Measurements from ENCODE around the gene PLD5.
"Not testable (repeated sequence)": the region's sequence is repeated elsewhere in the genome, so short reads cannot be mapped to it uniquely, and the experiment has no call there.

Gene PLD5

DNA sequence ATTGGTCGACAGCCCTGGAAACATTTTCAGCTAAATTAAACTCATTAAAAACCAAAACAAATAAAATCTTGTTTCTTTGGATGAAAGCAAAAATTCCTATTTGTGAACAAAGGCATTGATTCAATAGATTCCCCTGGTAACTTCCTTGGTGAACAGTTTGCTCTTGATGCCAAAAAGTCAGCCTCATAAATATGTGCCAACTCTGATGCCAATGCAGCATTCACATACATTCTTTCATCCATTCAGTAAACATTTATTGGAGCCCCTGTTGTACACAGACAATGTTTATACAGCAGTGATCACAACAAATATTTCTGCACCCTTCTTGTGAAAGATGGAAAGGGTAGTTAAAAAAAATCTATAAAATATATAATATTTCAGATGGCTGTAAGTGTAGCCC lies 107.8 kb downstream of the PLD5 start:
- DNase-seq = no peak

DNA sequence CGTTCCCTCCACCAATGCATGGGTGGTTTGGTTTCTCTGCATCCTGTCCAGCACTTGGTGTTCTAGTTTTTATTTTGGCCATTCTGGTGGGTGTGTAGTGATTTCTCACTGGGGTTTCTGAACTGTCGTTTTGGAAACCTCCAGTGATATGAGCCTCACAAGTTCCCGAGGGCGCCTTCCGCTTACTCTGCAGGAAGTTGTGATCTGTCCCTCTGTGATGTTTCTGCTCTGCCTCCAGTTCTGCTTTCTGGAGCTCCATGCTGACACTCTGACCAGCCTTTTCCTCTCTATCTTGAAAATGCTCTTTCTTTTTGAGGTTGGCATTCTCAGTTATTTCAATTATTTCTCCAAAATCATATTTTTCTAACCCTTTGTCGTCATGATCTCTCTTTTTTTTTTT lies 111.6 kb downstream of the PLD5 start:
- DNase-seq = no peak

DNA sequence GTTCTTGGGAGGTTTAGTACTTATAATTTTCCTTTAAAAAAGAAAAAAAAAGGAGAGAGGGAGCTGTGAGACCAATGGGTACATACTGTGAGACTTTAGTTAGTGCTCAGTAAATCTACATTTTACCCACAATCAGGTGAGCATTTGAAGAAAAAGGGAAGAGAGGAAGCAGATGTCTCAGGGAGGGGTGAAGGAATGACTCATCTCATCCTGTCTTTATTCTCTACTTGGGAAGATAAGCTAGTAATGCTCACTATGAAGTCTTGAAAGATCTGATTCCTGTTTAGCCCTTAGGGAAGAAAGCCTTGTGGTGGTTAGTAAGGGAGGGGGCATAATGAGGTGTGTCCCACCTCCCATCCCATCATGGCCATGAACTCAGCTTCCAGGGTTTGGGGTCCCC lies 112.6 kb downstream of the PLD5 start:
- DNase-seq = no peak

DNA sequence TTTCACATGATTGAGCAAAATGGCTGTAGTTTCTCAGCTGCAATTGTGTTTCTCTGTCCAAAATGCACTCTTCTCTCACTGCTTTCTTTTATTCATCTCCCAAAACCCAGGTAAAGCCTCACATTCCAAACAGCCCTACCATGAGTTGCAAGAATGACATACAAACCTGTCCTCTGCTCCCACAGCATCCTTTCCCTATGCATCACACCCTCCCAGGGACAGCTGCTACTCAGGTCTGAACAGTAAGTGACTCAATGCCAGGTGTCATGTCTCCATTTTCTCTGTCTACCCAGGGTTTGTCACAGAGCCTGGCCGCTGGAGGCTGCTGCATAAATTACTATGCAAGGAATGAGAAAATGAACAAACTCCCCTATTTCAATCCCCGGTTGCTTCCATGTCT lies 118.5 kb downstream of the PLD5 start:
- no peak for DNase-seq

DNA sequence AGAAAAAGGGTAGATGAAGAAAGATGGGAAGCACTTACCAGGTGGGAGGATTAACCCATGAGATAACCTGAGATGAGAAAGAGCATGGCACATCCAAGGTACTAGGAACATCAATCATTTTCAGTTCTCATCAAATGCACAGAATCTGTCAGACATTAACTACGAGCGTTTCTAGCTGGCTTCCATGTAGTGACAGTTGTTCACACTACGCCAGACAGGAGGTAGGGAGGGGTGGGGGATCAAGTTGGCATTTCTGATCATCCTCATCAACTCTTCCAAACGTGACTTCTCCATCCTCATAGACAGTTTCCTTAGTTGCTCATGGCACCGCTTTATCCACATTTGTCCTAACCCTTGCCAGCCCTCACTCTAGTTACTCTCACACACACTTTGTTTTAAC lies 120.2 kb downstream of the PLD5 start:
- DNase-seq = no peak

DNA sequence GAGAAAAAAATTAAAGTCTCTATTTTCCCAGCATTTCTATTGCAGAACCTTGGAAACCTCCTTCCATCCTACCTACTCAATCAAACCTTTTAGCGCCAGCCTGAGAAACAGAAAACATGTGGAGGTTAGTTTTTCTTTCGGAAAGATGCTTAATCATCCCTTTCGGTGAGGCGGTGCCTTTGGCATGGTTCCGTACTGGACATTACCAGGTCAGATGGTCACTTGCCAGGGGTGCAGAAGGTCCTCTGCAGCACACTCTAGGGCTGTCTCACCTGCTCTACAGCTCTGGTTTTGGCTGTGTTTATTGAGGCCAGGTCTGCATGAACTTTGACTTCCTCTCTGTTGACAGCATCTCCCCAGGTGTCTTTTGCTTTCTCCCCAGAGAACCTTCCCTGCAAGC lies 121.5 kb downstream of the PLD5 start:
- DNase-seq = no peak

DNA sequence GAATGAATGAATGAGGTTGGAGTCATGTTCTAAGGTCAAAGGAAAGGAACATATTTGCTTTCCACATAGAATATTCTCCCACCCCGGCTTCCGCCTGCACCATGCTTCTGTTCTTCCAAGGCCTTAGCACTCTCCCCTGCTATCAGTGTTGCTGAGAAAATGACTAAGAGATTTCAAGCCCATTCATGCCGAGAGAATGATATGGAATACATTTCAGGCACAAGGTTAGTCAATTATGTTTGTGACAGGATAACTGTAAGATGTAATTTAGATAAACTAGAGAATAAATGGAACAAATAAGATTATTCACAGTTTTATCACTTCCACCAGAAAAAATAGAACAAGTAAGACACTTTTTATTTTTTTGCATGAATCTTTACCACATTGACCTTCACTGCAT lies 122.6 kb downstream of the PLD5 start:
- DNase-seq = no peak

DNA sequence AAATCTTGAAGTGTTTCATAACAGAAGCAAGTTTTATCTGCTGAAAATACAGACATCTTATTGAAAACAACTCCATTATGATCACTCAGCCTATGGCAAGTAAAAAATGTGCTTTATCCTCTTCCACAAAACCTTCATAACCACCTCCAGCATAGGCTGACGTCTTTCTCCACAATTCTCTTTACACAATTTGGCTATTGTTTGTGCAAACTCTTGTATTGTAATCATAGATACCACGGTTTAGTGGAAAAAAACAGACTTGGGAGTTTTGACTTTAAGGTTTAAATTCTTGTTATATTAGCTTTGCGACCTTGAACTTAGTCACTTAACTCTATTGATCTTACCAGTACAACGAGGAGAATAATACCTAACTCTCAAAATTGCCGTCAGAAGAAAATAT lies 126.1 kb downstream of the PLD5 start:
- no peak for DNase-seq

DNA sequence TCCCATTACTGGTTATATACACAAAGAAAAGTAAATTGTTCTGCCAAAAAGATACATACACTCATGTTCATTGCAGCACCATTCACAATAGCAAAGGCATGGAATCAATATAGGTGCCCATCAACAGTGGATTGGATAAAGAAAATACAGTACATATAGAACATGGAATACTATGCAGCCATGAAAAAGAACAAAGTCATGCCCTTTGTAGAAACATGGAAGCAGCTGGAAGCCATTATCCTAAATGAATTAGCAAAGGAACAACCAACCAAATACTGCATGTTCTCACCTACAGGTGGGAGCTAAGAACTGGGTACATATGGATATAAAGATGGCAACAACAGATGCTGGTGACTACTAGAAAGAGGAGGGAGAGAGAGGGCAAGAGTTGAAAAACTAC lies 132.6 kb downstream of the PLD5 start:
- no peak for DNase-seq

DNA sequence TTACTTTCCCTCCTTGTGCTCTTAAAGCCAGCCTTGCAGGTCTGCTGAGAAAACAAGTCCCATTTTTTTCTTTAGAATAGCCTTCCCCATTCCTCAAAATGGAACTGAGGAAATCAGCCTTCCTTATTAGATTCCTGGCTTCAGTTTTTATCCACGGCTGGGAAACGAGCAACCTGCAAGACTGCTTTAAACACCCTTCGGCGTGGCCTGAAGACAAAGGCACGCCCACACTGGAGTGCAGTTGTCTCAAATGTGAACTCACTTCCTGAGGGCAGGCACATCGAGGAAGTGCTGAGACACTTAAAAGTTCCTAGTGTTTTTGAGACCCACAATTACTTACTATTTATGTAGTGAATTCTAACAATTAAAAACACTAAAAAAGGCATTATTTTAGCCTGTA lies 148.4 kb downstream of the PLD5 start:
- DNase-seq = not testable (repeated sequence)

DNA sequence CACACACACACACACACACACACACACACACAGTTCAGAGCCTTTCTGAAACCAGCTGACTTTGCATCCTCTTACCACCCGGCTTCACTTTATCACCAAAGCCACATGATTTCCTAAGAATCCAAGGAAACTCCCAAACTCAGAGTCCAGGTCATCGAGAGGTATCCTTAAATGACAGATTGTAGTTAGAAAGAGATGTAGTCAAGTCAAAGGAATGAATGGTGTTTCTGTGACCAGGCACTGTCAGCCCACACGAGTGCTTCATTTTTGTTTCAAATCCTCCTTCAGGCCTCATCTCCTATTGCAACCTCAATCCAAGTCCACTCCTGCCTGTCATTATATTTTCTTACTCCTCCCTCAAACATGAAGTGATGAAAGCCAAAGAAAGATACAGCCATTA lies 174.1 kb downstream of the PLD5 start:
- DNase-seq = not testable (repeated sequence)

DNA sequence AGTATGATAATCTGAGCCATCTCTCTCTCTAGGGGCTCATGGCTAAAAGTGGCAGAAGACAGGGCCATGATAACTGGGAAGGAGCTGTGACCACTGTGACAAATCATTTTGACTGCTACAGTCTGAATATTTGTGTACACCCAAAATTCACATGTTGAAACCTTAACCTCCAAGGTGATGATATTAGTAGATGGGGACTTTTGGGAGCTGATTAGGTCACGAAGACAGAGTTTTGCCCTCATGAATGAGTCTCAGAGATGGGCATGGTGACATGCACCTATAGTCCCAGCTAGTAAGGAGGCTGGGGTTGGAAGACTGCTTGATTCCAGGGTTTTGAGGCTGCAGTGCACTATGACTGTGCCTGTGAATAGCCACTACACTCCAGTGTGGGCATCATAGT lies 174.9 kb downstream of the PLD5 start:
- no peak for DNase-seq

DNA sequence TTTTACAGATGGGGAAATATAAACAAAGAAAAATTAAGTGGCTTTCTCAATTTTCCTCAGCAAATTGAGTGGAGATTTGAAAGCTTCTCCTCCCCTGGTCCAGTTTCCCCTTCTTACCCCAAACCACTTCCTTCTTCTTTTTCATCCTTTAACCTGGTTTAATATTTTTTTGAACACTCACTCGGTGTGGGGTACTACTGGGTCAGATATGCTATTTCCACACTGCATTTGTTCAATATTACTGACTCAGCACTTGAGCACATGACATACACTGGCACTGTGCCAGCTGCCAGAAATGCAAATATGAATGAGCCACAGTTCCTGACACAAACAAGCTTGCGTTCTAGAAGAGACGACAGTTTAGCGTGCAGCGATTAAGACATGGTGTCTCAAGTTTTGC lies 193.6 kb downstream of the PLD5 start:
- DNase-seq = not testable (repeated sequence)

DNA sequence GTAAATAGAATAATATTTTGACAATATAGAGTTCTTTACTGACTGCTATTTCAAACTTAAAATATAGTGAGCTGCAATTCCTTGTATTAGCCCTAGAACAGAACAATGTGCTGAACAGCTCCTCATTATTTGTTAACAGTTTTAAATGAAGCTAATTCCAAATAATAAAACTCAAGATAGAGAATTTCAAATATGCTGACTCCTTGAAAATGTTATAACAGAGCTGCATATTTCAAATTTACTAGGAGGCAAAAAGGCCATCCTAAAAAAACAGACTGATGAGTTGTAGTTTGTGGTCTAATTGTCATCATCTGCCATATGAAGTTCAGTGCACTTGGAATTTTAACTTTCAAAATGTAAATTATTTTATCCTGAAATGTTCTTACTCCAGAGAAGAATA lies 197.1 kb downstream of the PLD5 start:
- DNase-seq = not testable (repeated sequence)

DNA sequence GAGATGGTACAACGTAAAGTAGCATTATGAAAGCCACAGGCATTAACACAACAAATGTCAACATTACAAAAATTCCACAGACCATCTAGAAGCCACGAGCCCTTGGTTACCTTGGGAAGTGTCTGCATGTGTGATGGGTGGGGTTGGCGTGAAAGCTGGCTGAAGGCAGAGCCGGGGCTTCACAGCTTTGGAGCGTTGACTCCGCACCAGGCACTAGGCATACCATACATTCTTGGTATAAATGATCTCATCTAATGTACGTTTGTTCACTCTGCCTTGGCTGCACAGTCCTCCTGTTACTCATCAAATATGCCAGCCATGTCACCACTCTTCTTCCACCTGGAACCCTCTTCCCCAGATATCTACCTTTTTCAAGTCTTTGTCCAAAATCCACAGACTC lies 202.5 kb downstream of the PLD5 start:
- not testable (repeated sequence) for DNase-seq

DNA sequence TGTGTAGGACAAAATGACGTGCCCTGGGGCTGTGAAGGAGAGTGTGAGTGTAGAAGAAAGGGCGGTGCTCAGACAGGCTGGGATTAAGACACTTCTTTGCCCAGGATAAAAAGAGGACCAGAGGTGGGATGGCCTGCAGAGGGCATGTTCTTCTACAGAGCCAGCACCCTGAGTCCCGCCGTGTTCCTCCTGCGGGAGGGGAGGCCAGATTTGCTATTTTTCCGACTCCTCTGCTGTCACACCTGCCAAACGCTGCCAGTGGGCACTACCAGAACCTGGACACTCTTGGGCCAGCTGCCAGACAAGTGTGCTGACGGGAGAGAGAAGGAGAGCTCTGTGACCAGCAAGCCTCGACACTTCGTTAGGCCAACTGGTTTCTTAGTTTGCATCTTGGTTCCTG lies 206.4 kb downstream of the PLD5 start:
- no peak for DNase-seq

DNA sequence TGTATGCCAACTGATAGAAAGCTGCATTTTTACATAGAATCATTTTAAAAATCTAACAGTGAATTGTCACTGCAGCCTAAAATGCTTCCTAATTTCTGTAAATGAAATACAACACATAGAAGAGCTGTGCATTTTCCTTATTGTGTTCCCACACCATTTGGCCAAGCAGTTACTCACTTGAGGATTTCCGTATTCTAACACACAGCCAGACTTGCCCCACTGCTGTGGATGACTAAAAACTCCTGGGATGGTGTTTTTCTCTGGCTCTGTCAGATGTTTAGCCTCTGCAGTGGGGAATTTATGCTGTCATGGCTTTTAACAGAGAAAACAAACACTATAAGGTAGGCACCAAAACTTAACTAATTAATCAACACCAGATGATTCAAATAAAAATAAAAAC lies 209.6 kb downstream of the PLD5 start:
- DNase-seq = not testable (repeated sequence)

DNA sequence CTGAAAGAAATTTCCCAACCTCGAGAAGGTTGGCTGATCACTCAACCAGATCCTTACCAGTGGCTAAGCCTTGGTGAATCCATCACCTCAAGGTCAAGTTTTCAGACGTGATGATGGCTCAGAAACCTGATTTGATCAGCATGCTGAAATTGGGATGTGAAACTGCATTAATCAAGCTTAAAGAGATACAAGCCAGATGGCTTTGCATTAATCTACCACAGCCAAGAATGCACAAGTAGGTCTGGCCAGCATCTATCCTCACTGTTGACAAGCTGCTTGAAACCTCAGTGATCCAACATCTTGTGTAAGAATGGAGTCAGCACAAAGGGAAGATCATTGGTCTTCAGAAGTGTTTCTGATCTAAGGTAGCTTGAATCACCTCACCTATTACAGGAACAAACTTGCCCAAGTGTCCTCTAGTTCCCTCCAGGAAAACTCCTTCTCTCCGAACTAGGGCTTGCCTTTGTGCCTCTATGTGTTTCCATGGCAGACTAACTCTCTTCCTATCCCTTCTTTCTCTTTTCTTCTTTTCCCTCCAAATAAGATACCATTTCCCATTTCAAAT lies 210.3 kb downstream of the PLD5 start:
- DNase-seq = not testable (repeated sequence)

DNA sequence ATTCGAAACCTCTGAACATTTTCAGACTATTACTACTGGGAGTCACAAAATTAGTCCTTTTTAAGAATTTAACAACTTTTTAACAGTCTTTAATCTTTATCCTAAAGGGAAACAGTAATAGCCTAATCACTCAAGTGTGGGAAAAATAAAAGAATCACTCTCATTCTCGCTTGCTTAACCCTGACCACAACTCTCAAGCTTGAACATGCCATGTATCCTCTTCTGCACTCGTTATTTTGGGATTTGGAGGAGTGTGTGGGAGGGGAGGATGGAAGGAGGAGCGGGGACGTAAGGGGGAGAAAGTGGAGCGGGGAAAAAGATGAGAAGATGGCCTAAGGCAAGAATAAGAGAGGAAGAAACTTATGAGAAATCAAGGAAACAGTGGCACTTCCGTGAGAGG lies 215.8 kb downstream of the PLD5 start:
- not testable (repeated sequence) for DNase-seq

DNA sequence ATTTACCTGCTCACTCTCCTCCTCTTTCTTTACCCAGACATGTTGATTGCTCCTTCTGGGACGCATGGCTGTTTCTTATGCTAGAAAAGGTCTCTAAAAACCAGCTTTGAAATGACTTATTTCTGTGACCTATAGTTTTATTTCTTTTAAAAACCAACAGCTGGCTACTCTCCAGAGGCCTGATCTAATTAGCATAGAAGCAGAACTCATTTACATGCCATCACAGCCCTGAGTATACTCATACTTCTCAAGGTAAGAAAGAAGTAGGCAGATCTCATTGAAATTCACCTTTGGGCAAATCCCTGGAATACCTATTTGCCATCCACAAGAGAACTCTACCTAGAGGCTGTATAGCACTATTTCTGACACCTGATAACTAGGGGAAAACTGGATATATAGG lies 230.7 kb downstream of the PLD5 start:
- DNase-seq = not testable (repeated sequence)

DNA sequence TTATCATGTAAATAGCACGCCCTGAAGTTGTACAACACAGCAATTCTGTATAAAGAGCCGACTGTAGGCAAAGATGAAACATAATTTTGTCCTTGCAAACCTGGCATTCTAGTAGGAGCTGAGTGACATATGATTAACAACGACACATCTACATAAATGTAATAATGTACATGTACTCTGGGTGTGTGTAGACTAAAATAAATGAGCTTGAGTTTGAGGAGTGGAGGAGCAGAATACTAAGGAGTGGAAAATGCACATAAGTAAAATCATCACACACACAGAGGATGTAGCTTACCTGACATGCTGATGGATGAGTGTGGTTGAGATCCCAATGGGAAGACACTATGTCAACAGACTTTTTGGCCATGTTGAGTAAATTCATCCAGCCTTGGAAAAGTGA lies 236.4 kb downstream of the PLD5 start:
- DNase-seq = not testable (repeated sequence)

DNA sequence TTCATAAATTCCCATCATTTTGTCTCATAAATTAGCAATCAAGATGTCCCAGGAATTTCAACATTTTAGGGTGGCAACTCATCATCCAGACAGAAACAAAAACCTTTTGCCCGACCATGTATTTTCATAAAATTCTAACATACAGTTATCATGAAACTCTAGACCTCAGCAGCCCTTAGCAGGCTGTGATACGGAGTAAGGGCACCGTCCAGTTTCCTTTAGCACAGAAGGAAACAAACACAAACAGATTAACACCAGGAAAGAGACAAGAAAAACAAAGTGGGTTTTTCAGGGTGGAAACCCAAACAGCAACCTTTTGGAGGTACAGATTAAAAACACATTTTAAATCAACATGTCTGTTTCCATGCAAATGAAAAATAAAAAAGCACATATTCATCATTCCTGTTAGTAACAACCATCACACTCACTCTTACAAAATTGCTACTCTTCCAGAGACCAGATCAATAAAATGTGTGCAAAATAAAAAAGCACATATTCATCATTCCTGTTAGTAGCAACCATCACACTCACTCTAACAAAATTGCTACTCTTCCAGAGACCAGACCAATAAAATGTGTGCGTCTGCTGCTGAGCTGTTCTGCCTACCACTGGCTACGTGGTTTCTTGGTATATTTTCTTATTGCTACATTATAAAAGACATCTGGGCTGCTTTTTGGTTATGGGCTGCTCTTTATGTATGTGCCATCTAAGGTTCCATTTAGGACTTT lies 241.6 kb downstream of the PLD5 start:
- not testable (repeated sequence) for DNase-seq

DNA sequence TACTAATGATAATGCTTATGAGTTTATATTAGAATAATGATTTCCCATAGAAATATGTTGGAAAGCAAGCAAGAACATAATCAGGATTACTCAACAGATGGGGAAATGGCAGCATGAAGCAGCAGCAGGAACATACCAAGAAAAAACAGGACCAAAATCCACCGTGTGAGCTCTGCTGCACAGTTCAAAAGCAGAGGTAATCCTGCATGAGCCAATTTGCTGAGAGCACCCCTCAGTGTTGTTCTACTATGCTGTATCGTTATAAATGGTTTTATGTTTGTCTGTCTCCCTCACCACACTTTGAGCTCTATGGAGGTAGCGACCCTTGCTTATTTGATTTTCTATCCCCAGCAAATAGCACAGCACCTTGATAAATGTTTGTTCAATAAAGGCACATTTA lies 246.1 kb downstream of the PLD5 start:
- DNase-seq = not testable (repeated sequence)

DNA sequence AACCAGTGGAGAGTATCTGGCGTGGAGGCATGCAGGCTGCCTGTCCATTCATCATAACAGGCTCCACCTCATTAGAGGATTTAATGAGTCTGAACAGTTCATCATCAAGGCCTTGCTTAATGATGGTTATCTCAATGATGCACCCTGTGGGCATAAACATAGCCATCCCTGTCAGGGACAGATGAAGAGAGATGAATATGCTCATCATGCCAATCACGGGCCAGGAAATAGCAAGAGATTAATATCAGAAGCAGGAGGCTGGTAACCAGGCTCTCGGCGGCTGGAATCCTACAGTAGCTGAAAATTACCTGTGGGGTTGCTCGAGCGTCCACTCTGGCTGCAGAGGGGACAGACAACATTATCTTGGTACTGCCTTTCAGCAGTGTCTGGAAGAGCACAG lies 247.7 kb downstream of the PLD5 start:
- DNase-seq = not testable (repeated sequence)

DNA sequence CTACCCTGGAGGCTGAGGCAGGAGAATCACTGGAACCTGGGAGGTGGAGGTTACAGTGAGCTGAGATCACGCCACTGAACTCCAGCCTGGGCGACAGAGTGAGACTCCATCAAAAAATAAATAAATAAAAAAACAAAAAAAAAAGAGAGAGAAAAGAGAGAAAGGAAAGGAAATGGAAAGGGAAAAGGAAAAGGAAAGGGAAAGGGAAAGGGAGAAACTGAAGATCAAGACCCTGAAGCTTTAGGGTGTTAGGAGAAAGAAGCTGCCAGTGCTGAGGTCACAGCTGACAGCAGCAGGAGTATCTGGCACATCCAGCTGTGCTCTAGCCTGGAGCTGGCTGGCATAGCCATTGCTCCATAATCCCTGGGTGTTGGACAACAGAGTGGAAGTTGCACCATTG lies 257.5 kb downstream of the PLD5 start:
- DNase-seq = not testable (repeated sequence)

All from SHP77 treated with DMSO at 0.1 percent for 48 hours (cell line).